ENCODE data around the gene SIRT2. TPM values are rescaled to one million over a fixed set of nuclear protein-coding genes. Genes with fewer than 3 reads are reported as not detected.
A peak's percentile ranks its signal among the peaks of the same experiment; 100 is the strongest.
"Not testable (repeated sequence)": the region's sequence is repeated elsewhere in the genome, so short reads cannot be mapped to it uniquely, and the experiment has no call there.

SIRT2 gene
- total RNA-seq, 1 donor from 2014 or later = 10.9 TPM

GRCh38 chr19:38878575-38879399 lies 20.6 kb downstream of the SIRT2 start:
- no peak overlapping the region for H3K4me3 ChIP-seq
- no peak overlapping the region for H3K9ac ChIP-seq
- H3K27ac Mint-ChIP-seq = no peak overlapping the region
- H3K4me1 Mint-ChIP-seq = peaks cover 8% of the 10 kb centered on the region
- no peaks in the 10 kb centered on the region for H3K36me3 Mint-ChIP-seq
- no peaks in the 10 kb centered on the region for H3K9me3 Mint-ChIP-seq
- H3K4me3 Mint-ChIP-seq = no peak overlapping the region
- peaks cover 8% of the 10 kb centered on the region for H3K27me3 Mint-ChIP-seq (ENCODE audit: insufficient read depth, low read depth)
- no peaks in the 10 kb centered on the region for H3K79me2 ChIP-seq (ENCODE audit: low read depth)
- no peak overlapping the region for H3K27ac ChIP-seq
- no peaks in the 10 kb centered on the region for H3K36me3 ChIP-seq
- H2AFZ ChIP-seq (replicated peaks) = no peak overlapping the region
- no peak for TF ChIP-seq EZH2phosphoT487 (IDR thresholded peaks at IDR 0.05)
- no peak for TF ChIP-seq EZH2 (IDR thresholded peaks at IDR 0.05)
- TF ChIP-seq, protein P1, sequence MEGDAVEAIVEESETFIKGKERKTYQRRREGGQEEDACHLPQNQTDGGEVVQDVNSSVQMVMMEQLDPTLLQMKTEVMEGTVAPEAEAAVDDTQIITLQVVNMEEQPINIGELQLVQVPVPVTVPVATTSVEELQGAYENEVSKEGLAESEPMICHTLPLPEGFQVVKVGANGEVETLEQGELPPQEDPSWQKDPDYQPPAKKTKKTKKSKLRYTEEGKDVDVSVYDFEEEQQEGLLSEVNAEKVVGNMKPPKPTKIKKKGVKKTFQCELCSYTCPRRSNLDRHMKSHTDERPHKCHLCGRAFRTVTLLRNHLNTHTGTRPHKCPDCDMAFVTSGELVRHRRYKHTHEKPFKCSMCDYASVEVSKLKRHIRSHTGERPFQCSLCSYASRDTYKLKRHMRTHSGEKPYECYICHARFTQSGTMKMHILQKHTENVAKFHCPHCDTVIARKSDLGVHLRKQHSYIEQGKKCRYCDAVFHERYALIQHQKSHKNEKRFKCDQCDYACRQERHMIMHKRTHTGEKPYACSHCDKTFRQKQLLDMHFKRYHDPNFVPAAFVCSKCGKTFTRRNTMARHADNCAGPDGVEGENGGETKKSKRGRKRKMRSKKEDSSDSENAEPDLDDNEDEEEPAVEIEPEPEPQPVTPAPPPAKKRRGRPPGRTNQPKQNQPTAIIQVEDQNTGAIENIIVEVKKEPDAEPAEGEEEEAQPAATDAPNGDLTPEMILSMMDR (IDR thresholded peaks at IDR 0.05) = no peak
- no peak overlapping the region for H3K4me2 ChIP-seq
- no peak for DNase-seq (ENCODE audit: low spot score)
- H4K20me1 ChIP-seq (ENCODE audit: low read depth) = no peaks in the 10 kb centered on the region
- H3K9me3 ChIP-seq (ENCODE audit: low read depth) = no peaks in the 10 kb centered on the region
- no peaks in the 10 kb centered on the region for H3K27me3 ChIP-seq
- no peaks in the 10 kb centered on the region for H3F3A ChIP-seq (ENCODE audit: low read depth)
- peaks cover 8% of the 10 kb centered on the region for H3K4me1 ChIP-seq

GRCh38 chr19:38877781-38878574 lies 21.4 kb downstream of the SIRT2 start, which contains the start of gene RINL:
Gene RINL (minus strand): TSS chr19:38878275. CDS start chr19:38876742, 1,533 bp downstream.
- Histone ChIP-seq H3K79me2 (ENCODE audit: low read depth) (no peaks in the 10 kb centered on the region), H3K4me3 (no peak within 1 kb of the TSS), H3F3A (ENCODE audit: low read depth) (peaks cover 2% of the 10 kb centered on the region), H3K9ac (no peak within 1 kb of the TSS), H3K9me3 (ENCODE audit: low read depth) (no peaks in the 10 kb centered on the region), H3K4me2 (peak within 1 kb of the TSS; percentile 15), H3K27me3 (no peaks in the 10 kb centered on the region), H3K27ac (no peak within 1 kb of the TSS), H3K36me3 (no peaks in the 10 kb centered on the region), H4K20me1 (ENCODE audit: low read depth) (no peaks in the 10 kb centered on the region), H3K4me1 (peaks cover 8% of the 10 kb centered on the region), H2AFZ (replicated peaks) (no peak within 1 kb of the TSS)
- Mint-ChIP-seq H3K4me3 (peak within 1 kb of the TSS; percentile 13), H3K9me3 (no peaks in the 10 kb centered on the region), H3K36me3 (no peaks in the 10 kb centered on the region), H3K27ac (peak within 1 kb of the TSS; percentile 54), H3K27me3 (ENCODE audit: insufficient read depth, low read depth) (peaks cover 10% of the 10 kb centered on the region), H3K4me1 (peaks cover 12% of the 10 kb centered on the region)
- no peak for DNase-seq (ENCODE audit: low spot score)
- TF ChIP-seq EZH2 (IDR thresholded peaks at IDR 0.05) (no peak), EZH2phosphoT487 (IDR thresholded peaks at IDR 0.05) (no peak)
- TF ChIP-seq, protein P1 (IDR thresholded peaks at IDR 0.05) = no peak

DNA sequence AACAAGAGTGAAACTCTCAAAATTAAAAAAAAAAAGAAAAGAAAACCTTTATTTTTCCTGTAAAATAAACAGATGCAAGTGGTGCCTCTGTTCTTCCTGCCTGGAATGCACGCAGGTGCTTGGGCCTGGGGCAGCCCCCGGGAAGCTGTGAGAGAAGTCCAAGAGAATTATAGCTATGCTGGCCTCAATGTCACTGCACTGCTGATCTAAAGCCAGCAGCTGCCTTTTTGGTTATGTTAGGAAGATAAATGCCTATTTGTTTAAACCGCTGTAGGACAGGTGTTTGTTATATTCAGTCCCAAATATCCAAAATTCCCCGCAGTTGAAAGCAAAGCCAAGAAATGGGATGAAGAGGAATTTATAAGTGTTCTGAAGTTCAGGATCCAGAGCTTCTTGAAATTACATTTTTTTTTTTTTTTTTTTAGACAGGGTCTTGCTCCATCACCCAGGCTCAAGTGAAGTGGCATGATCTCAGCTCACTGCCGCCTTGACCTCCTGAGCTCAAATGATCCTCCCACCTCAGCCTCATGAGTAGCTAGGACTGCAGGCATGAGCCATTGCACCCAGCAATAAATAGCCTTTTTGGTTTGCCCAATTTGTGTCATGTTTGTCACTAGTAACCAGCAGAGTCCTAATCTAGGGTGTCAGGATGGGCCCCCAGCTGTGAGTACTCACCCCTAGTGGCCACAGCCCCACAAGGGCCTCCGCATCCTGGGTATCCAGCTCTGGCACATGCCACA lies 23.6 kb downstream of the SIRT2 start:
- H3K36me3 Mint-ChIP-seq = no peaks in the 10 kb centered on the region

GRCh38 chr19:38873400-38873799 lies 26.0 kb downstream of the SIRT2 start:
- H3K27me3 ChIP-seq = peaks cover 17% of the 10 kb centered on the region
- not testable (repeated sequence) for H3K4me2 ChIP-seq; H2AFZ ChIP-seq (replicated peaks); H3K9me3 Mint-ChIP-seq; H3K36me3 Mint-ChIP-seq; H4K20me1 ChIP-seq (ENCODE audit: low read depth); H3K9ac ChIP-seq; H3K4me3 ChIP-seq; H3K36me3 ChIP-seq; H3F3A ChIP-seq (ENCODE audit: low read depth); H3K79me2 ChIP-seq (ENCODE audit: low read depth); H3K9me3 ChIP-seq (ENCODE audit: low read depth); H3K4me3 Mint-ChIP-seq; DNase-seq (ENCODE audit: low spot score); H3K27ac ChIP-seq
- Mint-ChIP-seq H3K27me3 (ENCODE audit: insufficient read depth, low read depth) (peaks cover 14% of the 10 kb centered on the region), H3K27ac (peak overlapping the region; percentile 9), H3K4me1 (peaks cover 15% of the 10 kb centered on the region)
- H3K4me1 ChIP-seq = peaks cover 11% of the 10 kb centered on the region

More for the DNA sequence above, 23.6 kb downstream of the SIRT2 start:
- no peak overlapping the region for H2AFZ ChIP-seq (replicated peaks)
- no peaks in the 10 kb centered on the region for H3K36me3 ChIP-seq
- H4K20me1 ChIP-seq (ENCODE audit: low read depth) = no peaks in the 10 kb centered on the region
- H3K9me3 ChIP-seq (ENCODE audit: low read depth) = no peaks in the 10 kb centered on the region
- Mint-ChIP-seq H3K4me1 (peaks cover 12% of the 10 kb centered on the region), H3K9me3 (no peaks in the 10 kb centered on the region), H3K27ac (no peak overlapping the region), H3K27me3 (ENCODE audit: insufficient read depth, low read depth) (peaks cover 10% of the 10 kb centered on the region), H3K4me3 (no peak overlapping the region)
- TF ChIP-seq EZH2phosphoT487 (IDR thresholded peaks at IDR 0.05) (no peak), EZH2 (IDR thresholded peaks at IDR 0.05) (no peak)
- TF ChIP-seq, protein P1 (IDR thresholded peaks at IDR 0.05) = no peak
- H3K27me3 ChIP-seq = no peaks in the 10 kb centered on the region
- H3K4me3 ChIP-seq = no peak overlapping the region
- no peak overlapping the region for H3K9ac ChIP-seq
- no peak overlapping the region for H3K4me2 ChIP-seq
- no peak overlapping the region for H3K27ac ChIP-seq
- peaks cover 8% of the 10 kb centered on the region for H3K4me1 ChIP-seq
- peaks cover 2% of the 10 kb centered on the region for H3F3A ChIP-seq (ENCODE audit: low read depth)
- H3K79me2 ChIP-seq (ENCODE audit: low read depth) = no peaks in the 10 kb centered on the region
- DNase-seq (ENCODE audit: low spot score) = no peak

All from neural progenitor cell (in vitro differentiated cells).